Vagina (tissue), 2 donors: ENCODE data around the gene AADACL3.

Source experiments
- POLR2A ChIP-seq, 2 donors: fragments of 450-650 bp; IDR thresholded peaks; one replicate each; pipeline ENCODE4 v1.6.1; 2017; ENCODE audit warnings: antibody characterized with exemption in 2 of 2, mild to moderate bottlenecking in 2 of 2, moderate library complexity in 2 of 2
- TF ChIP-seq, protein P1 (sequence below), 3 experiments: fragments of 450-650 bp in 2 of 3; fragments of 200-600 bp in 1 of 3; sonication (generic) in 1 of 3; IDR thresholded peaks; one replicate each; pipeline ENCODE4 v1.5.1; 2017 to 2019; ENCODE audit warnings: antibody characterized with exemption in 3 of 3, mild to moderate bottlenecking in 2 of 3, moderate library complexity in 2 of 3

DNA sequence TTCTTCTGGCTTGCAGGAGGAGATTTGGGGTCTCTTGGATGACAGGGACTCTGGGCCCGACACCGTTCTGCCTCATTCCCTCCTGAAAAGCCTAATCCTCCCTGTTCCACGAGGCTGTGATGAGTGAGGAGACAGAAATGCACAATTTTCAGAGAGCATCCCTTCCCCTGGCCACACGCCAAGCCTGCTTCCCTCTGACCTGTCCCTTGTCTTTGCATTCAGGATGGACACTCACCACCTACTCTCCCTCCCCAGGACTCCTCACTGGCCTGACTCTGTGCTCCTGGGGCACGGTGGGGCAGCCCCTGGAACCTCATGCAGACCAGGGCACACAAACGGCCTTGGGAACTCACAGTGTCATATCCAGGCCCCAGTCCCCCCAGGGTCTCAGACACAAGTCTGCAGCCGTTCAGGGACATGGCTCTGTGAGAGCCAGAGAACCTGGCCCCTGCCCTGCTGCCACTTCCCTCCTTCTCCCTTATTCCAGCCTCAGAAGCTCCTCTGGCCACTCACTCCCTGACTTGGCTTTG, 54.1 kb downstream of the AADACL3 start:
- TF ChIP-seq, protein P1, sequence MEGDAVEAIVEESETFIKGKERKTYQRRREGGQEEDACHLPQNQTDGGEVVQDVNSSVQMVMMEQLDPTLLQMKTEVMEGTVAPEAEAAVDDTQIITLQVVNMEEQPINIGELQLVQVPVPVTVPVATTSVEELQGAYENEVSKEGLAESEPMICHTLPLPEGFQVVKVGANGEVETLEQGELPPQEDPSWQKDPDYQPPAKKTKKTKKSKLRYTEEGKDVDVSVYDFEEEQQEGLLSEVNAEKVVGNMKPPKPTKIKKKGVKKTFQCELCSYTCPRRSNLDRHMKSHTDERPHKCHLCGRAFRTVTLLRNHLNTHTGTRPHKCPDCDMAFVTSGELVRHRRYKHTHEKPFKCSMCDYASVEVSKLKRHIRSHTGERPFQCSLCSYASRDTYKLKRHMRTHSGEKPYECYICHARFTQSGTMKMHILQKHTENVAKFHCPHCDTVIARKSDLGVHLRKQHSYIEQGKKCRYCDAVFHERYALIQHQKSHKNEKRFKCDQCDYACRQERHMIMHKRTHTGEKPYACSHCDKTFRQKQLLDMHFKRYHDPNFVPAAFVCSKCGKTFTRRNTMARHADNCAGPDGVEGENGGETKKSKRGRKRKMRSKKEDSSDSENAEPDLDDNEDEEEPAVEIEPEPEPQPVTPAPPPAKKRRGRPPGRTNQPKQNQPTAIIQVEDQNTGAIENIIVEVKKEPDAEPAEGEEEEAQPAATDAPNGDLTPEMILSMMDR (IDR thresholded peaks at IDR 0.05): no peak
- no peak for TF ChIP-seq POLR2A (IDR thresholded peaks at IDR 0.05)
